ENCODE results near the gene NTF3.

- TF ChIP-seq CTCF (IDR thresholded peaks at IDR 0.05) (no peak), POLR2AphosphoS5 (IDR thresholded peaks at IDR 0.05; ENCODE audit: low read depth, low read length) (no peak), SIN3A (IDR thresholded peaks at IDR 0.05; ENCODE audit: borderline replicate concordance, insufficient read depth, low read depth, low read length) (no peak)
Observed at GRCh38 chr12:5492562-5492961, 60.7 kb downstream of the NTF3 start.

All from Panc1 (cell line).